Neural cell (in vitro differentiated cells): ENCODE measurements around the gene CMPK2. TPM values are rescaled to one million over a fixed set of nuclear protein-coding genes. Genes with fewer than 3 reads are reported as not detected.

Experiments used
- H2AFZ ChIP-seq: fragments of 200-600, 300-800 bp; sonication (generic), shearing (Covaris generic); 2 replicates; pipeline ENCODE4 v1.6.0; 2014; ENCODE audit warnings: low read depth, mild to moderate bottlenecking, antibody characterized with exemption, low read length, moderate library complexity
- H3F3A ChIP-seq: fragments of 200-600 bp; shearing (Covaris generic); 2 replicates; pipeline ENCODE4 v1.6.1; 2016; ENCODE audit warnings: mild to moderate bottlenecking, moderate library complexity, mixed read lengths, antibody characterized with exemption, low read length; ENCODE audit not compliant: insufficient read depth, poor library complexity, severe bottlenecking
- H3K27ac ChIP-seq: fragments of 200-600, 300-800 bp; sonication (generic), shearing (Covaris generic); 2 replicates; pipeline ENCODE4 v1.5.1; 2014; ENCODE audit warnings: mild to moderate bottlenecking, low read length, moderate library complexity
- H3K27me3 ChIP-seq: fragments of 300-800, 200-600 bp; sonication (generic), shearing (Covaris generic); 2 replicates; pipeline ENCODE4 v1.6.0; 2014; ENCODE audit warnings: mild to moderate bottlenecking, low read depth, low read length, moderate library complexity; ENCODE audit not compliant: insufficient read depth
- H3K36me3 ChIP-seq: fragments of 300-800, 200-600 bp; sonication (generic), shearing (Covaris generic); 2 replicates; pipeline ENCODE4 v1.5.1; 2014; ENCODE audit warnings: mild to moderate bottlenecking, antibody characterized with exemption, low read length, moderate library complexity; ENCODE audit not compliant: insufficient read depth
- H3K4me2 ChIP-seq: fragments of 300-800, 200-600 bp; sonication (generic), shearing (Covaris generic); 2 replicates; pipeline ENCODE4 v1.6.0; 2014; ENCODE audit warnings: mild to moderate bottlenecking, low read length
- H3K4me3 ChIP-seq: fragments of 300-800, 200-600 bp; sonication (generic), shearing (Covaris generic); 2 replicates; pipeline ENCODE4 v1.5.1; 2014; ENCODE audit warnings: mild to moderate bottlenecking, low read length, moderate library complexity
- H3K79me2 ChIP-seq: fragments of 200-600 bp; shearing (Covaris generic); replicated peaks from 2 replicates; pipeline ENCODE4 v1.6.0; 2014; ENCODE audit warnings: mild to moderate bottlenecking, low read length, moderate library complexity; ENCODE audit not compliant: insufficient read depth
- H3K9ac ChIP-seq: fragments of 300-800, 200-600 bp; sonication (generic), shearing (Covaris generic); 2 replicates; pipeline ENCODE4 v1.6.1; 2016; ENCODE audit warnings: mild to moderate bottlenecking, low read length, mixed read lengths
- H3K9me2 ChIP-seq: fragments of 200-600 bp; shearing (Covaris generic); 2 replicates; pipeline ENCODE4 v1.6.1; 2016; ENCODE audit warnings: mild to moderate bottlenecking, low read length, mixed read lengths; ENCODE audit not compliant: insufficient read depth
- H3K9me3 ChIP-seq: fragments of 200-600, 300-800 bp; sonication (generic), shearing (Covaris generic); 2 replicates; pipeline ENCODE4 v1.6.1; 2016; ENCODE audit warnings: mild to moderate bottlenecking, mixed run types, low read length, moderate library complexity, mixed read lengths
- H4K20me1 ChIP-seq: fragments of 200-600 bp; shearing (Covaris generic); 2 replicates; pipeline ENCODE4 v1.6.1; 2016; ENCODE audit warnings: mild to moderate bottlenecking, mixed run types; ENCODE audit not compliant: insufficient read depth
- EP300 ChIP-seq: fragments of 450-650 bp; conservative IDR thresholded peaks from 2 replicates; pipeline ENCODE4 v1.6.1; 2014; ENCODE audit warnings: antibody characterized with exemption, mild to moderate bottlenecking, moderate library complexity; ENCODE audit not compliant: poor library complexity, severe bottlenecking
- EZH2 ChIP-seq: fragments of 200-600, 300-800 bp; shearing (Covaris generic), sonication (generic); IDR thresholded peaks from 2 replicates; pipeline ENCODE4 v1.6.1; 2014; ENCODE audit warnings: antibody characterized with exemption, low read length, borderline replicate concordance, mild to moderate bottlenecking; ENCODE audit not compliant: insufficient read depth, poor library complexity, severe bottlenecking
- MXI1 ChIP-seq: fragments of 450-650 bp; conservative IDR thresholded peaks from 2 replicates; pipeline ENCODE4 v1.6.1; 2014; ENCODE audit warnings: antibody characterized with exemption, mild to moderate bottlenecking; ENCODE audit not compliant: poor library complexity, severe bottlenecking
- POLR2AphosphoS5 ChIP-seq: IDR thresholded peaks from 2 replicates; pipeline ENCODE4 v1.6.1; 2012
- RAD21 ChIP-seq: fragments of 450-650 bp; conservative IDR thresholded peaks from 2 replicates; pipeline ENCODE4 v1.6.1; 2014; ENCODE audit warnings: antibody characterized with exemption, mild to moderate bottlenecking, moderate library complexity
- SMC3 ChIP-seq: fragments of 450-650 bp; conservative IDR thresholded peaks from 2 replicates; pipeline ENCODE4 v1.6.1; 2014; ENCODE audit warnings: antibody characterized with exemption, mild to moderate bottlenecking, moderate library complexity; ENCODE audit not compliant: poor library complexity
- TAF1 ChIP-seq: IDR thresholded peaks from 2 replicates; pipeline ENCODE4 v1.6.1; 2012; ENCODE audit warnings: low read depth
- polyA plus RNA-seq: library from polyadenylated mRNA; depleted of rRNA; stranded (reverse); fragments of >200 nt; gene quantifications from 2 replicates; pipeline ENCODE4 v1.2.3, GENCODE V29; 2014
- TF ChIP-seq, protein P1 (sequence below): IDR thresholded peaks from 2 replicates; pipeline ENCODE4 v1.6.1; 2012; ENCODE audit warnings: borderline replicate concordance
- TF ChIP-seq, protein P2 (sequence below): fragments of 450-650 bp; IDR thresholded peaks from 2 replicates; pipeline ENCODE4 v1.5.1; 2014; ENCODE audit warnings: antibody characterized with exemption, mild to moderate bottlenecking, moderate library complexity; ENCODE audit not compliant: poor library complexity, severe bottlenecking

CMPK2 gene
- polyA plus RNA-seq, 1 donor from 2014 or later: 6.5 TPM

DNA sequence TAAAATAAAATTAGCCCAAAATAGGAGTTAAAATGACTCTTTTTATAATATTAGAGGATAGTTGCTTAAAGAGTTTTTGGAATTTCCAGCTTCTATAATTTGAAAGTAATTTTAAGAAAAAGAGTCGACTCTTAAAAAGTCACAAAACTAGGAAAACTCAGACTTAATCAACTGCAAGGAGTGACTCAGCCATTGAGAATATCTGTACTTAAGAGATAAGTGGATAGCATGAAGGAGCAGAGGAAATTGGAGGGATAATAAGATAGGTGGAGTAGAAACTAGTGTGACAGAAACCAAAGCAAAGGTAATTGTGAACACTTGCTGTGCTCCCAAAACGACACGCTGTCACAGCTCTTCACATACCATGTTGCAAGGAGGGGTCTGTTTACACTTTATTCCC is 20.3 kb upstream of the CMPK2 start:
- H3K9me2 ChIP-seq: no peaks in the 10 kb centered on the region
- no peaks in the 10 kb centered on the region for H3K9me3 ChIP-seq
- no peak overlapping the region for H3K4me3 ChIP-seq
- no peak for TF ChIP-seq EZH2
- peak; percentile 18 for TF ChIP-seq POLR2AphosphoS5
- no peaks in the 10 kb centered on the region for H3K36me3 ChIP-seq
- no peak overlapping the region for H3K9ac ChIP-seq
- no peaks in the 10 kb centered on the region for H3K79me2 ChIP-seq
- H4K20me1 ChIP-seq: no peaks in the 10 kb centered on the region
- no peak overlapping the region for H3K4me2 ChIP-seq
- H3F3A ChIP-seq: no peaks in the 10 kb centered on the region
- no peak overlapping the region for H2AFZ ChIP-seq
- no peaks in the 10 kb centered on the region for H3K27me3 ChIP-seq
- no peak overlapping the region for H3K27ac ChIP-seq

- TF ChIP-seq RAD21 (no peak), MXI1 (no peak), EP300 (no peak), SMC3 (no peak), POLR2AphosphoS5 (no peak), TAF1 (no peak)
- TF ChIP-seq, protein P1, sequence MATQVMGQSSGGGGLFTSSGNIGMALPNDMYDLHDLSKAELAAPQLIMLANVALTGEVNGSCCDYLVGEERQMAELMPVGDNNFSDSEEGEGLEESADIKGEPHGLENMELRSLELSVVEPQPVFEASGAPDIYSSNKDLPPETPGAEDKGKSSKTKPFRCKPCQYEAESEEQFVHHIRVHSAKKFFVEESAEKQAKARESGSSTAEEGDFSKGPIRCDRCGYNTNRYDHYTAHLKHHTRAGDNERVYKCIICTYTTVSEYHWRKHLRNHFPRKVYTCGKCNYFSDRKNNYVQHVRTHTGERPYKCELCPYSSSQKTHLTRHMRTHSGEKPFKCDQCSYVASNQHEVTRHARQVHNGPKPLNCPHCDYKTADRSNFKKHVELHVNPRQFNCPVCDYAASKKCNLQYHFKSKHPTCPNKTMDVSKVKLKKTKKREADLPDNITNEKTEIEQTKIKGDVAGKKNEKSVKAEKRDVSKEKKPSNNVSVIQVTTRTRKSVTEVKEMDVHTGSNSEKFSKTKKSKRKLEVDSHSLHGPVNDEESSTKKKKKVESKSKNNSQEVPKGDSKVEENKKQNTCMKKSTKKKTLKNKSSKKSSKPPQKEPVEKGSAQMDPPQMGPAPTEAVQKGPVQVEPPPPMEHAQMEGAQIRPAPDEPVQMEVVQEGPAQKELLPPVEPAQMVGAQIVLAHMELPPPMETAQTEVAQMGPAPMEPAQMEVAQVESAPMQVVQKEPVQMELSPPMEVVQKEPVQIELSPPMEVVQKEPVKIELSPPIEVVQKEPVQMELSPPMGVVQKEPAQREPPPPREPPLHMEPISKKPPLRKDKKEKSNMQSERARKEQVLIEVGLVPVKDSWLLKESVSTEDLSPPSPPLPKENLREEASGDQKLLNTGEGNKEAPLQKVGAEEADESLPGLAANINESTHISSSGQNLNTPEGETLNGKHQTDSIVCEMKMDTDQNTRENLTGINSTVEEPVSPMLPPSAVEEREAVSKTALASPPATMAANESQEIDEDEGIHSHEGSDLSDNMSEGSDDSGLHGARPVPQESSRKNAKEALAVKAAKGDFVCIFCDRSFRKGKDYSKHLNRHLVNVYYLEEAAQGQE: no peak
- Histone ChIP-seq H3K27ac (no peak overlapping the region), H3F3A (no peaks in the 10 kb centered on the region), H3K4me3 (no peak overlapping the region), H3K9ac (no peak overlapping the region), H3K36me3 (no peaks in the 10 kb centered on the region), H4K20me1 (no peaks in the 10 kb centered on the region), H3K27me3 (no peaks in the 10 kb centered on the region), H2AFZ (no peak overlapping the region), H3K9me2 (no peaks in the 10 kb centered on the region), H3K79me2 (no peaks in the 10 kb centered on the region), H3K4me2 (no peak overlapping the region), H3K9me3 (no peaks in the 10 kb centered on the region)
Observed at GRCh38 chr2:6885551-6885950, 19.8 kb upstream of the CMPK2 start.

DNA sequence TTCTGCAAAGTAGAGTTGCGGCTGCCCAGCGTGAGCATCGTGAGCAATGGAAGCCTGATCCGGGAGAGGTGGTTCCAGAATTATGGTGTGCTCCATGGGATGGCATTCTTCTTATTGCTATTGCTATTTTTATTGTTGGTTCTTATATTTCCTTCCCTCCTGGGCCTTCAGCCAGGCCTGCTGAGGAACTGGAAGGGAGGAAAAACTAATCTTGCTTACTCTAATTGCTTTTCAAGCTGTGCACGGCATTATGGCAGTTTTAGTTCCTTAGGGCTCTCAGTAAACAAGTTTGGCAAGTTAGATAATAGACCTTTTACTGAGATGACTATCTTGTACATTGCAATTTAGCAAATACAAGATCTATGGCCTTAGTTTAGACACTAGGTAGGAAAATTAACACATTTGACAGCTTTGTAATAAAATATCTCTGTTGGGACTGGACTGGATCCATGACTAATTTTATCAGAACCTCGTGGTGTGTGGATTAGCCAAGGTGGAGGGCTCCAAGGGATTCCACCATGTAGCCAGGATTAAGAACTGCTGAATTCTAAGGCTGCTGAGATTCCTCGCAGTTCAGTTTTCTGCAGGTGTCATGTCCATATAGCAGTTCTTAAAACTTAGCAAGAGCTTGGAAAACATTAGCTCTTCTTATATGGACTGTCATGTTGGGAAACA is 17.9 kb upstream of the CMPK2 start:
- H3K79me2 ChIP-seq: no peaks in the 10 kb centered on the region
- H3K4me3 ChIP-seq: no peak overlapping the region
- H3K9ac ChIP-seq: no peak overlapping the region
- H3K36me3 ChIP-seq: no peaks in the 10 kb centered on the region
- H3F3A ChIP-seq: no peaks in the 10 kb centered on the region
- H3K27me3 ChIP-seq: no peaks in the 10 kb centered on the region
- H4K20me1 ChIP-seq: no peaks in the 10 kb centered on the region
- no peak overlapping the region for H2AFZ ChIP-seq
- no peaks in the 10 kb centered on the region for H3K9me2 ChIP-seq
- no peak overlapping the region for H3K27ac ChIP-seq
- no peak overlapping the region for H3K4me2 ChIP-seq
- TF ChIP-seq POLR2AphosphoS5: peak; percentile 53
- no peak for TF ChIP-seq SMC3
- TF ChIP-seq, protein P2, sequence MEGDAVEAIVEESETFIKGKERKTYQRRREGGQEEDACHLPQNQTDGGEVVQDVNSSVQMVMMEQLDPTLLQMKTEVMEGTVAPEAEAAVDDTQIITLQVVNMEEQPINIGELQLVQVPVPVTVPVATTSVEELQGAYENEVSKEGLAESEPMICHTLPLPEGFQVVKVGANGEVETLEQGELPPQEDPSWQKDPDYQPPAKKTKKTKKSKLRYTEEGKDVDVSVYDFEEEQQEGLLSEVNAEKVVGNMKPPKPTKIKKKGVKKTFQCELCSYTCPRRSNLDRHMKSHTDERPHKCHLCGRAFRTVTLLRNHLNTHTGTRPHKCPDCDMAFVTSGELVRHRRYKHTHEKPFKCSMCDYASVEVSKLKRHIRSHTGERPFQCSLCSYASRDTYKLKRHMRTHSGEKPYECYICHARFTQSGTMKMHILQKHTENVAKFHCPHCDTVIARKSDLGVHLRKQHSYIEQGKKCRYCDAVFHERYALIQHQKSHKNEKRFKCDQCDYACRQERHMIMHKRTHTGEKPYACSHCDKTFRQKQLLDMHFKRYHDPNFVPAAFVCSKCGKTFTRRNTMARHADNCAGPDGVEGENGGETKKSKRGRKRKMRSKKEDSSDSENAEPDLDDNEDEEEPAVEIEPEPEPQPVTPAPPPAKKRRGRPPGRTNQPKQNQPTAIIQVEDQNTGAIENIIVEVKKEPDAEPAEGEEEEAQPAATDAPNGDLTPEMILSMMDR: no peak
- TF ChIP-seq MXI1: no peak
- TF ChIP-seq EP300: no peak
- no peak for TF ChIP-seq RAD21
- TF ChIP-seq TAF1: no peak
- no peaks in the 10 kb centered on the region for H3K9me3 ChIP-seq
